Subcutaneous adipose tissue (tissue), 4 donors: ENCODE measurements around the gene PLXDC2. TPM values are rescaled to one million over a fixed set of nuclear protein-coding genes. Genes with fewer than 3 reads are reported as not detected.

ENCODE experiments used
- CTCF ChIP-seq: fragments of 450-650 bp; IDR thresholded peaks from one replicate; pipeline ENCODE4 v1.5.1; 2016; ENCODE audit warnings: low read depth, mild to moderate bottlenecking, control low read depth, antibody characterized with exemption, moderate library complexity
- total RNA-seq, 4 donors: library from RNA; depleted of rRNA; stranded (reverse); fragments of >200 nt; gene quantifications; one replicate each; pipeline ENCODE4 v1.1.0, GENCODE V29; 2016

Gene PLXDC2
- total RNA-seq: 100 to 1,000 TPM in 2 of 4 donors, 10 to 100 TPM in 2; 47.7 to 117 (median 84.3) TPM

DNA sequence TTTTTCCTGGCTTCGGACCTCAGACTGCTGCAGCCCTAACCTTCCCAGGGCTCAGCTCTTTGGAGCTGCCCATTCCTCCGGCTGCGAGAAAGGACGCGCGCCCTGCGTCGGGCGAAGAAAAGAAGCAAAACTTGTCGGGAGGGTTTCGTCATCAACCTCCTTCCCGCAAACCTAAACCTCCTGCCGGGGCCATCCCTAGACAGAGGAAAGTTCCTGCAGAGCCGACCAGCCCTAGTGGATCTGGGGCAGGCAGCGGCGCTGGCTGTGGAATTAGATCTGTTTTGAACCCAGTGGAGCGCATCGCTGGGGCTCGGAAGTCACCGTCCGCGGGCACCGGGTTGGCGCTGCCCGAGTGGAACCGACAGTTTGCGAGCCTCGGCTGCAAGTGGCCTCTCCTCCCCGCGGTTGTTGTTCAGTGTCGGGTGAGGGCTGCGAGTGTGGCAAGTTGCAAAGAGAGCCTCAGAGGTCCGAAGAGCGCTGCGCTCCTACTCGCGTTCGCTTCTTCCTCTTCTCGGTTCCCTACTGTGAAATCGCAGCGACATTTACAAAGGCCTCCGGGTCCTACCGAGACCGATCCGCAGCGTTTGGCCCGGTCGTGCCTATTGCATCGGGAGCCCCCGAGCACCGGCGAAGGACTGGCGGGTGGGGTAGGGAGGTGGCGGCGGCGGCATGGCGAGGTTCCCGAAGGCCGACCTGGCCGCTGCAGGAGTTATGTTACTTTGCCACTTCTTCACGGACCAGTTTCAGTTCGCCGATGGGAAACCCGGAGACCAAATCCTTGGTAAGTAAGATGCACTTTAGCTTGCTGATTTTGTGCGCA, at the start of gene PLXDC2:
Gene PLXDC2 (plus strand): TSS at position 22 of the 820 bp plus-strand sequence.
- no peak for TF ChIP-seq CTCF

- TF ChIP-seq CTCF: no peak
Measured at GRCh38 chr10:19767876-19768275, 48.4 kb upstream of the PLXDC2 start.

- TF ChIP-seq CTCF: no peak
Measured at GRCh38 chr10:19772972-19773371, 43.3 kb upstream of the PLXDC2 start.

GRCh38 chr10:19775296-19775695, 40.9 kb upstream of the PLXDC2 start:
- no peak for TF ChIP-seq CTCF

DNA sequence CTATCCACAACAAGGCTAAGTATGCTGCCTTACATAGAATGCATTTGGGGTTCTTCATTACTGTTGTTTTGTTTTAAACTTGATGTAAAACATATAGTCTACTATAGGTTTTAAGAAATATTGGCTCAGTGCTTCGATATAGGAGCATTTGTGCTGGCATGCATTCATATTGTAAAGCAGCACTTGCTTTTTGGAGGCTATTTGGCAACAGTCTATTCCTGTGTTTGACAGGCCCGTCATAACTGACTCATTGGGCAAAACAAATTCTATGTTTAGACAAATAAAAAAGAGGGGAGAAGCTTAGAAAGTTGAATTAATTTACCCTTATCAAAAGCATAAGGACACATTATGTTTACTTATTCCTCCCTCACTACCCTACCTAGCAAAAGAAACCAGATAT, 38.4 kb upstream of the PLXDC2 start:
- TF ChIP-seq CTCF: no peak

DNA sequence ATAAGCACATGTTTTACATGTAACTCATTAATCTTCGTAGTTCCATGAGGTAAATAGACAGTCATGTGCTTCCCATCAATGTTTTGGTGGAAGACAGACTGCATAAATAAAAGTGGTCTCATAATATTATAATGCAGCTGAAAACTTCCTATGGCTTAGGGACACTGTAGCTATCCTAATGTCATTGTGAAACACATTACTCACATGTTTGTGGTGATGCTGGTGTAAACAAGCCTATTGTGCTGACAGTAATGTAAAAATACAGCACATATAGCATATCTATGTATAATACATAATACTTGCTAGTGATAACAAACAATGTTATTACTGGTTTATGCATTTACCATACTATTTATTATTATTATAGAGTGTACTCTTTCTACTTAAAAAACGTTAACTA, 37.2 kb upstream of the PLXDC2 start:
- no peak for TF ChIP-seq CTCF

DNA sequence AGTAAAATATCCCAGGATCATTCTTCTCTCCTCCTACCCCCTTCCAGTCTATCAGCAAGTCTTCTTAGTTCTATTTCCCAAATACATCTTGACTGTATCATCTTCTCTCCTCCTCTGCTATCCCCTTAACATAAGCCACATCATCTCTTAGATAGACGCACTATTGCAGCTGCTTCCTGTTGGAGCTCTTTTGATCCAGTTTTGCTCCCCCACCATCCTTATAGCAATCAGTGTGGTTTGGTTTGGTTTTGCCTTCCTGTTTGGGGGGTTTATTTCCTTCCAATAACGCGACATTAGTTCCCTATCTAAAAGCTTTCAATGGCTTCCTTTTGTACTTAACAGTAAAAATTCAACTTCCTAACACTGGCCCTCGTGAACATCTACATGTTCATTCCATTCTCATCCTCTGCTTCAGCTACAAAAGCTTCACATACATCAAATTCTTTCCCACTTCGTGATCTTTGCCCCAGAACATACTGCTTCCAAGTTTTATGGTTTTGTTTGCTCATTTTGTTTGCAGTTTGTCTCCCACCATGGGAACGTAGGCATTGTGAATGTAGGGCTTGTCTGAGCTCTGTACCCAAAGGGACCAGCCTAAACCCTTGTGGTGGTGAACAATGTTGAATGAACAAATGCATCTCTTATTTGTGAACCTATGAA, 33.7 kb upstream of the PLXDC2 start:
- TF ChIP-seq CTCF: no peak
